PC-9 (cell line): ENCODE data around the gene SLC25A21. TPM values are rescaled to one million over a fixed set of nuclear protein-coding genes. Genes with fewer than 3 reads are reported as not detected.
"Not testable (repeated sequence)": the region's sequence is repeated elsewhere in the genome, so short reads cannot be mapped to it uniquely, and the experiment has no call there.

ENCODE experiments used
- BruUV-seq: library from RNA; stranded (reverse); fragments of 400-500 nt; replicated peaks from 2 replicates; lab custom pipeline; 2021; lab: Mats Ljungman, UMichigan
- CTCF ChIA-PET: fragments of 300-600 bp; sonication (Branson Sonifier 250); formaldehyde crosslinking; loops from one replicate; lab custom pipeline; 2022; ENCODE audit warnings: antibody characterized with exemption; lab: Charles Lee
- POLR2A ChIA-PET: fragments of 300-600 bp; sonication (Branson Sonifier 250); formaldehyde crosslinking; loops from one replicate; lab custom pipeline; 2022; ENCODE audit warnings: antibody characterized with exemption; ENCODE audit not compliant: unreplicated experiment; lab: Charles Lee
- DNase-seq, 2 experiments: peaks; one replicate each; pipeline versions ENCODE4 v3.0.0 to v3.0.0-alpha.2; 2015 to 2022; ENCODE audit warnings: mixed read lengths in 1 of 2
- H2AFZ ChIP-seq: fragments of 200-600 bp; sonication (generic); 2 replicates; pipeline ENCODE4 v1.8.1; 2017; ENCODE audit warnings: antibody characterized with exemption
- H3F3A ChIP-seq: fragments of 200-600 bp; sonication (generic); 2 replicates; pipeline ENCODE4 v1.8.1; 2017; ENCODE audit warnings: antibody characterized with exemption, mild to moderate bottlenecking, low read depth; ENCODE audit not compliant: insufficient read depth
- H3K27ac ChIP-seq: fragments of 200-600 bp; sonication (generic); 2 replicates; pipeline ENCODE4 v1.6.1; 2016; ENCODE audit warnings: mixed run types
- H3K27me3 ChIP-seq: fragments of 200-600 bp; sonication (generic); 2 replicates; pipeline ENCODE4 v1.6.1; 2016; ENCODE audit warnings: low read depth, mixed run types; ENCODE audit not compliant: insufficient read depth
- H3K36me3 ChIP-seq: fragments of 200-600 bp; sonication (generic); 2 replicates; pipeline ENCODE4 v1.6.1; 2016; ENCODE audit warnings: low read depth, mixed run types
- H3K4me1 ChIP-seq: fragments of 200-600 bp; sonication (generic); replicated peaks from 2 replicates; pipeline ENCODE4 v1.6.1; 2016; ENCODE audit warnings: mixed run types; ENCODE audit not compliant: insufficient read depth
- H3K4me2 ChIP-seq: fragments of 200-600 bp; sonication (generic); 2 replicates; pipeline ENCODE4 v1.6.1; 2017; ENCODE audit warnings: mixed run types
- H3K4me3 ChIP-seq: fragments of 200-600 bp; sonication (generic); 2 replicates; pipeline ENCODE4 v1.6.1; 2016; ENCODE audit warnings: mixed run types
- H3K79me2 ChIP-seq: fragments of 200-600 bp; sonication (generic); 2 replicates; pipeline ENCODE4 v1.6.1; 2017; ENCODE audit warnings: low read depth, mixed run types
- H3K9me2 ChIP-seq: fragments of 200-600 bp; sonication (generic); 2 replicates; pipeline ENCODE4 v1.8.1; 2017; ENCODE audit warnings: mild to moderate bottlenecking; ENCODE audit not compliant: insufficient read depth
- H3K9me3 ChIP-seq: fragments of 200-600 bp; sonication (generic); 2 replicates; pipeline ENCODE4 v1.8.1; 2016; ENCODE audit warnings: low read depth; ENCODE audit not compliant: insufficient read depth
- H4K20me1 ChIP-seq: fragments of 200-600 bp; sonication (generic); 2 replicates; pipeline ENCODE4 v1.8.1; 2017; ENCODE audit not compliant: insufficient read depth
- CTCF ChIP-seq: fragments of 200-600 bp; sonication (generic); conservative IDR thresholded peaks from 2 replicates; pipeline ENCODE4 v1.6.1; 2017; ENCODE audit warnings: mixed run types, antibody characterized with exemption, mild to moderate bottlenecking, moderate library complexity
- EZH2 ChIP-seq: fragments of 200-600 bp; sonication (generic); IDR thresholded peaks from 2 replicates; pipeline ENCODE4 v1.8.0; 2017; ENCODE audit warnings: antibody characterized with exemption, low read depth
- intact Hi-C: fragments of 100-400 bp; cut with micrococcal nuclease; formaldehyde crosslinking; loops from one replicate; pipeline ENCODE4 v1.10.0; 2022; ENCODE audit not compliant: unreplicated experiment
- total RNA-seq: library from RNA; stranded (reverse); gene quantifications from 2 replicates; pipeline ENCODE4 v1.2.3, GENCODE V29; 2021

The SLC25A21 gene
- total RNA-seq, 1 experiment from 2014 or later = 3.2 TPM

GRCh38 chr14:37213016-37213415 is 40.6 kb upstream of the SLC25A21 start:
- no peaks in the 10 kb centered on the region for H3K27me3 ChIP-seq
- no peaks in the 10 kb centered on the region for H3K9me3 ChIP-seq
- no peak overlapping the region for H2AFZ ChIP-seq
- ChIA-PET CTCF (no interaction called here), POLR2A (no interaction called here)
- no peak overlapping the region for H3K27ac ChIP-seq
- no peaks in the 10 kb centered on the region for H3K9me2 ChIP-seq
- no peak overlapping the region for H3K4me3 ChIP-seq
- H3F3A ChIP-seq = no peaks in the 10 kb centered on the region
- no peaks in the 10 kb centered on the region for H4K20me1 ChIP-seq
- no TSS peak for BruUV-seq
- no peak for DNase-seq
- H3K79me2 ChIP-seq = peaks cover 3% of the 10 kb centered on the region; the same call in 1 of the 2 replicates
- H3K4me1 ChIP-seq = no peaks in the 10 kb centered on the region
- H3K4me2 ChIP-seq = no peak overlapping the region
- TF ChIP-seq CTCF (no peak), EZH2 (no peak)
- no peaks in the 10 kb centered on the region for H3K36me3 ChIP-seq
- intact Hi-C loops = no loop called here

GRCh38 chr14:37210448-37210847 is 38.0 kb upstream of the SLC25A21 start:
- Histone ChIP-seq H4K20me1 (no peaks in the 10 kb centered on the region), H3K36me3 (no peaks in the 10 kb centered on the region), H3K27me3 (no peaks in the 10 kb centered on the region), H3K9me3 (0 out of 2 replicates have a peak, but pooled peaks cover 2% of the 10 kb centered on the region), H3K4me2 (no peak overlapping the region), H3K79me2 (peaks cover 3% of the 10 kb centered on the region; the same call in 1 of the 2 replicates), H3K4me3 (no peak overlapping the region), H3K4me1 (no peaks in the 10 kb centered on the region), H3K9me2 (no peaks in the 10 kb centered on the region), H3F3A (no peaks in the 10 kb centered on the region), H3K27ac (no peak overlapping the region), H2AFZ (no peak overlapping the region)
- DNase-seq = no peak
- intact Hi-C loops = no loop called here
- BruUV-seq = no TSS peak
- CTCF ChIA-PET = no interaction called here
- POLR2A ChIA-PET = no interaction called here
- no peak for TF ChIP-seq CTCF
- TF ChIP-seq EZH2 = no peak

DNA sequence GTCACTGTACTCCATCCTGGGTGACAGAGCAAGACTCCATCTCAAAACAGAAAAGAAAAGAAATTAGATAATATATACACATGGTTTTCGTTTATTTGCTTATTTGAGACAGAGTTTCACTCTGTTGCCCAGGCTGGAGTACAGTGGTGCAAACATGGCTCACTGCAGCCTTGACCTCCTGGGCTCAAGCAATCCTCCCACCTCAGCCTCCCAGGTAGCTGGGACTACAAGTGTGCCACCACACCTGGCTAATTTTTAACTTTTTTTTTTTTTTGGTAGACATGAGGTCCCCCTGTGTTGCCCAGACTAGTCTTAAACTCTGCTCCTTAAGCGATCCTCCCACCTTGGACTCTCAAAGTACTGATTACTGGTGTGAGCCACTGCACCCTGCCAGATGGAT is 37.2 kb upstream of the SLC25A21 start:
- BruUV-seq, H3K27ac ChIP-seq, H3K4me1 ChIP-seq, H3K4me2 ChIP-seq, H3K9me2 ChIP-seq, H3K9me3 ChIP-seq, H3F3A ChIP-seq, H2AFZ ChIP-seq, DNase-seq, intact Hi-C loops, POLR2A ChIA-PET, CTCF ChIA-PET, H3K36me3 ChIP-seq, H3K27me3 ChIP-seq, H4K20me1 ChIP-seq, H3K4me3 ChIP-seq, H3K79me2 ChIP-seq: not testable (repeated sequence)

DNA sequence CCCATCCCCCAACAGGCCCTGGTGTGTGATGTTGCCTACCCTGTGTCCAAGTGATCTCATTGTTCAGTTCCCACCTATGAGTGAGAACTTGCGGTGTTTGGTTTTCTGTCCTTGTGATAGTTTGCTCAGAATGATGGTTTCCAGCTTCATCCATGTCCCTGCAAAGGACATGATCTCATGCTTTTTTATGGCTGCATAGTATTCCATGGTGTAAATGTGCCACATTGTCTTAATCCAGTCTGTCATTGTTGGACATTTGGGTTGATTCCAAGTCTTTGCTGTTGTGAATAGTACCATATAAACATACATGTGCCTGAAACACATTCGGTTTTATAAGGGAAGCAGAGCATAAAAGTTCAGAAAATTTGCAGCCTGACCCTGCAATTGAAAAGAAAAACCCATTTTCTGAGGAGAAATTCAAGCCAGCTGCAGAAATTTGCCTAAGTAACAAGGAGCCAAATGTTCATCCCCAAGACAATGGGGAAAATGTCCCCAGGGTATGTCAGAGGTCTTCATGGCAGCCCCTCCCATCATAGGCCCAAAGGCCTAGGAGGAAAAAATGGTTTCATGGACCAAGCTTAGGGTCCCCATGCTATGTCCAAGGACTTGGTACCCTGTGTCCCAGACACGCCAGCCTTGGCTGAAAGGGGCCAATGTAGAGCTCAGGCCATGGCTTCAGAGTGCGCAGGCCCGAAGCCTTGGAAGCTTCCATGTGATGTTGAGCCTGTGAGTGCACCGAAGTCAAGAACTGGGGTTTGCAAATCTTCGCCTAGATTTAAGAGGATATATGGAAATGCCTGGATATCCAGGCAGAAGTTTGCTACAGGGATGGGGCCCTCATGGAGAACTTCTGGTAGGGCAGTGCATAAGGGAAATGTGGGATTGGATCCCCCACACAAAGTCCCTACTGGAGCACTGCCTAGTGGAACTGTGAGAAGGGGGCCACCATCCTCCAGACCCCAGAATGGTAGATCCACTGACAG is 33.5 kb upstream of the SLC25A21 start:
- H2AFZ ChIP-seq, BruUV-seq, H3K27ac ChIP-seq, H3K36me3 ChIP-seq, DNase-seq, H3K27me3 ChIP-seq, POLR2A ChIA-PET, H3K9me3 ChIP-seq, H3K79me2 ChIP-seq, H4K20me1 ChIP-seq, H3K4me1 ChIP-seq, intact Hi-C loops, H3K9me2 ChIP-seq, CTCF ChIA-PET, H3K4me2 ChIP-seq, H3F3A ChIP-seq, H3K4me3 ChIP-seq: not testable (repeated sequence)
